Fibroblast of the conjunctiva (primary cell): ENCODE measurements around the gene HOGA1.
"Not testable (repeated sequence)": the region's sequence is repeated elsewhere in the genome, so short reads cannot be mapped to it uniquely, and the experiment has no call there.

Source experiments
- DNase-seq: peaks from one replicate; pipeline ENCODE4 v3.0.0-alpha.2; 2010; ENCODE audit warnings: low read depth

HOGA1 gene

GRCh38 chr10:97649405-97649750, 65.2 kb downstream of the HOGA1 start:
- not testable (repeated sequence) for DNase-seq

- no peak for DNase-seq
Observed at GRCh38 chr10:97650726-97651125, 66.5 kb downstream of the HOGA1 start.

- no peak for DNase-seq
Observed at GRCh38 chr10:97651773-97652172, 67.6 kb downstream of the HOGA1 start.

GRCh38 chr10:97656777-97657176, 72.6 kb downstream of the HOGA1 start:
- no peak for DNase-seq

- peak; percentile 69 for DNase-seq
Observed at GRCh38 chr10:97659589-97659988, 75.4 kb downstream of the HOGA1 start.
